Measurements from ENCODE around the gene KCNB1. TPM values are rescaled to one million over a fixed set of nuclear protein-coding genes. Genes with fewer than 3 reads are reported as not detected.
A peak's percentile ranks its signal among the peaks of the same experiment; 100 is the strongest.

KCNB1 gene
- total RNA-seq, 3 donors from 2014 or later: 3.9 to 21.8 (median 5.1) TPM

GRCh38 chr20:49460916-49461315 lies 21.6 kb downstream of the KCNB1 start:
- H3K36me3 ChIP-seq: no peaks in the 10 kb centered on the region
- intact Hi-C loops (cut with DNase I; ENCODE audit: low total_unique reads): no loop called here
- no peaks in the 10 kb centered on the region for H3K27me3 ChIP-seq
- no peak overlapping the region for H3K27ac ChIP-seq
- peak; percentile 11 to 37 (median 16) for TF ChIP-seq POLR2AphosphoS5 (IDR thresholded peaks at IDR 0.05)
- no peak for TF ChIP-seq CTCF (IDR thresholded peaks at IDR 0.05)
- no peaks in the 10 kb centered on the region for H3K9me3 ChIP-seq
- no peaks in the 10 kb centered on the region for H3K4me1 ChIP-seq
- peak; percentile 76 to 85 for DNase-seq (ENCODE audit: low spot score in 2 of 2)
- no peak overlapping the region for H3K4me3 ChIP-seq

GRCh38 chr20:49460131-49460530 lies 22.3 kb downstream of the KCNB1 start:
- DNase-seq (ENCODE audit: low spot score in 2 of 2): no peak
- Histone ChIP-seq H3K4me3 (no peak overlapping the region), H3K27me3 (no peaks in the 10 kb centered on the region), H3K36me3 (no peaks in the 10 kb centered on the region), H3K27ac (no peak overlapping the region), H3K9me3 (no peaks in the 10 kb centered on the region), H3K4me1 (no peaks in the 10 kb centered on the region)
- TF ChIP-seq POLR2AphosphoS5 (IDR thresholded peaks at IDR 0.05): no peak
- no peak for TF ChIP-seq CTCF (IDR thresholded peaks at IDR 0.05)
- no peak for TF ChIP-seq POLR2A (IDR thresholded peaks at IDR 0.05)
- intact Hi-C loops (cut with DNase I; ENCODE audit: low total_unique reads): no loop called here

- no peak for DNase-seq (ENCODE audit: low spot score in 2 of 2)
- H3K27ac ChIP-seq: no peak overlapping the region
- H3K36me3 ChIP-seq: no peaks in the 10 kb centered on the region
- no peaks in the 10 kb centered on the region for H3K27me3 ChIP-seq
- no peak overlapping the region for H3K4me3 ChIP-seq
- TF ChIP-seq POLR2A (IDR thresholded peaks at IDR 0.05) (no peak), CTCF (IDR thresholded peaks at IDR 0.05) (no peak), POLR2AphosphoS5 (IDR thresholded peaks at IDR 0.05) (no peak)
- intact Hi-C loops (cut with DNase I; ENCODE audit: low total_unique reads): loop anchor here (5.0 kb wide), 1 partner anchor 1447 kb away; no protein-coding TSS in a partner anchor
- H3K9me3 ChIP-seq: no peaks in the 10 kb centered on the region
- H3K4me1 ChIP-seq: no peaks in the 10 kb centered on the region
Observed at GRCh38 chr20:49459684-49460083, 22.8 kb downstream of the KCNB1 start.

GRCh38 chr20:49457444-49457843 lies 25.0 kb downstream of the KCNB1 start:
- intact Hi-C loops (cut with DNase I; ENCODE audit: low total_unique reads): loop anchor here (5.0 kb wide), 1 partner anchor 1445 kb away; no protein-coding TSS in a partner anchor
- Histone ChIP-seq H3K4me3 (no peak overlapping the region), H3K4me1 (no peaks in the 10 kb centered on the region), H3K9me3 (no peaks in the 10 kb centered on the region), H3K27ac (no peak overlapping the region), H3K36me3 (no peaks in the 10 kb centered on the region), H3K27me3 (no peaks in the 10 kb centered on the region)
- no peak for DNase-seq (ENCODE audit: low spot score in 2 of 2)
- no peak for TF ChIP-seq POLR2AphosphoS5 (IDR thresholded peaks at IDR 0.05)
- TF ChIP-seq POLR2A (IDR thresholded peaks at IDR 0.05): no peak
- no peak for TF ChIP-seq CTCF (IDR thresholded peaks at IDR 0.05)

GRCh38 chr20:49456646-49457045 lies 25.8 kb downstream of the KCNB1 start:
- intact Hi-C loops (cut with DNase I; ENCODE audit: low total_unique reads): loop anchor here (5.0 kb wide), 1 partner anchor 1444 kb away; no protein-coding TSS in a partner anchor
- no peak overlapping the region for H3K27ac ChIP-seq
- H3K36me3 ChIP-seq: no peaks in the 10 kb centered on the region
- no peaks in the 10 kb centered on the region for H3K9me3 ChIP-seq
- DNase-seq (ENCODE audit: low spot score in 2 of 2): no peak
- no peaks in the 10 kb centered on the region for H3K27me3 ChIP-seq
- no peaks in the 10 kb centered on the region for H3K4me1 ChIP-seq
- no peak for TF ChIP-seq CTCF (IDR thresholded peaks at IDR 0.05)
- no peak for TF ChIP-seq POLR2AphosphoS5 (IDR thresholded peaks at IDR 0.05)
- no peak for TF ChIP-seq POLR2A (IDR thresholded peaks at IDR 0.05)
- no peak overlapping the region for H3K4me3 ChIP-seq

Measured in breast epithelium (tissue), 4 donors.